K562 (cell line): ENCODE measurements around the gene NBPF12.
"Not testable (repeated sequence)": the region's sequence is repeated elsewhere in the genome, so short reads cannot be mapped to it uniquely, and the experiment has no call there.

Experiments
- BMI1 ChIP-seq: fragments of 150-350 bp; IDR thresholded peaks from 2 replicates; pipeline ENCODE4 v1.6.1; 2014; ENCODE audit warnings: low read length
- CEBPB ChIP-seq: fragments of 450-650 bp; IDR thresholded peaks from 2 replicates; pipeline ENCODE4 v1.6.1; 2016; ENCODE audit warnings: missing genetic modification characterization, missing compliant biosample characterization
- FOXA1 ChIP-seq: fragments of 450-650 bp; IDR thresholded peaks from 2 replicates; pipeline ENCODE4 v1.6.1; 2016; ENCODE audit warnings: mild to moderate bottlenecking, borderline replicate concordance
- HDAC8 ChIP-seq: fragments of 450-650 bp; IDR thresholded peaks from 2 replicates; pipeline ENCODE4 v1.6.1; 2016; ENCODE audit warnings: mild to moderate bottlenecking, missing genetic modification characterization, moderate library complexity, missing compliant biosample characterization
- ILF3 ChIP-seq: fragments of 450-650 bp; IDR thresholded peaks from 2 replicates; pipeline ENCODE4 v1.6.1; 2018; ENCODE audit warnings: antibody characterized with exemption, mild to moderate bottlenecking, moderate library complexity, borderline replicate concordance
- MTA1 ChIP-seq: fragments of 450-650 bp; IDR thresholded peaks from 2 replicates; pipeline ENCODE4 v1.6.1; 2017; ENCODE audit warnings: borderline replicate concordance
- POLR2A ChIP-seq: fragments of 450-650 bp; conservative IDR thresholded peaks from 2 replicates; pipeline ENCODE4 v1.6.1; 2016
- ZKSCAN3 ChIP-seq: fragments of 250-450 bp; sonication (Bioruptor Pico); IDR thresholded peaks from 2 replicates; pipeline ENCODE4 v1.4.0; 2020
- ZNF121 ChIP-seq: sonication (generic); formaldehyde crosslinking; conservative IDR thresholded peaks from 2 replicates; pipeline ENCODE4 v1.8.0; 2022; ENCODE audit warnings: missing genetic modification reagents
- TF ChIP-seq, protein P1 (sequence below), 3 experiments: IDR thresholded peaks in 2 of 3; conservative IDR thresholded peaks in 1 of 3; 2 replicates each; pipeline ENCODE4 v1.5.1; 2011 to 2012; ENCODE audit warnings: low read length in 3 of 3, mild to moderate bottlenecking in 3 of 3, control low read depth in 2 of 3, improper control_type of control experiment in 1 of 3, inconsistent platforms in 1 of 3, low read depth in 1 of 3, mixed read lengths in 1 of 3, moderate library complexity in 1 of 3; ENCODE audit not compliant: insufficient read depth in 2 of 3
- TF ChIP-seq, protein P2 (sequence below): fragments of 450-650 bp; IDR thresholded peaks from 2 replicates; pipeline ENCODE4 v1.6.1; 2017; ENCODE audit warnings: mild to moderate bottlenecking, moderate library complexity
- TF ChIP-seq, protein P3 (sequence below): sonication (generic); formaldehyde crosslinking; IDR thresholded peaks from 2 replicates; pipeline ENCODE4 v1.8.0; 2022; ENCODE audit warnings: missing genetic modification reagents, mild to moderate bottlenecking, borderline replicate concordance
- TF ChIP-seq, protein P4 (sequence below): fragments of 450-650 bp; formaldehyde crosslinking; IDR thresholded peaks from 2 replicates; pipeline ENCODE4 v1.4.0; 2022; ENCODE audit warnings: missing genetic modification characterization
- TF ChIP-seq, protein P5 (sequence below): sonication (generic); formaldehyde crosslinking; IDR thresholded peaks from 2 replicates; pipeline ENCODE4 v1.8.1; 2023; ENCODE audit warnings: mild to moderate bottlenecking, missing genetic modification reagents, moderate library complexity

DNA sequence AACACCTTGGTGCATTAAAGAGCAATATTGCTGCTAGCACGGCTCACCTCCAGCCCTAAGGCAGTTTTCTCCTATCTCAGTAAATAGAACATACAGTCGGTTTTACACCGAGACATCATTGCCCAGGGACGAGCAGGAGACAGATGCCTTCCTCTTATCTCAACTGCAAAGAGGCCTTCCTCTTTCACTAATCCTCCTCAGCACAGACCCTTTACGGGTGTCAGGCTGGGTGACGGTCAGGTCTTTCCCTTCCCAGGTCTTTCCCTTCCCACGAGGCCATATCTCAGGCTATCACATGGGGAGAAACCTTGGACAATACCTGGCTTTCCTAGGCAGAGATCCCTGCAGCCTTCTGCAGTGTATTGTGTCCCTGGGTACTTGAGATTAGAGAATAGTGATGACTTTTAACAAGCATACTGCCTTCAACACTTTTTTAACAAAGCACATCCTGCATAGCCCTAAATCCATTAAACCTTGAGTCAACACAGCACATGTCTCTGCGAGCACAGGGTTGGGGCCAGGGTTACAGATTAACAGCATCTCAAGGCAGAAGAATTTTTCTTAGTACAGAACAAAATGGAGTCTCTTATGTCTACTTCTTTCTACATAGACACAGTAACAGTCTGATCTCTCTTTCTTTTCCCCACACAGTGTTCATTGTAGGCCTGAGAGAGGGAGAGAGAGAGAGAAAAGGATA lies 30.4 kb upstream of the NBPF12 start:
- TF ChIP-seq, protein P1, sequence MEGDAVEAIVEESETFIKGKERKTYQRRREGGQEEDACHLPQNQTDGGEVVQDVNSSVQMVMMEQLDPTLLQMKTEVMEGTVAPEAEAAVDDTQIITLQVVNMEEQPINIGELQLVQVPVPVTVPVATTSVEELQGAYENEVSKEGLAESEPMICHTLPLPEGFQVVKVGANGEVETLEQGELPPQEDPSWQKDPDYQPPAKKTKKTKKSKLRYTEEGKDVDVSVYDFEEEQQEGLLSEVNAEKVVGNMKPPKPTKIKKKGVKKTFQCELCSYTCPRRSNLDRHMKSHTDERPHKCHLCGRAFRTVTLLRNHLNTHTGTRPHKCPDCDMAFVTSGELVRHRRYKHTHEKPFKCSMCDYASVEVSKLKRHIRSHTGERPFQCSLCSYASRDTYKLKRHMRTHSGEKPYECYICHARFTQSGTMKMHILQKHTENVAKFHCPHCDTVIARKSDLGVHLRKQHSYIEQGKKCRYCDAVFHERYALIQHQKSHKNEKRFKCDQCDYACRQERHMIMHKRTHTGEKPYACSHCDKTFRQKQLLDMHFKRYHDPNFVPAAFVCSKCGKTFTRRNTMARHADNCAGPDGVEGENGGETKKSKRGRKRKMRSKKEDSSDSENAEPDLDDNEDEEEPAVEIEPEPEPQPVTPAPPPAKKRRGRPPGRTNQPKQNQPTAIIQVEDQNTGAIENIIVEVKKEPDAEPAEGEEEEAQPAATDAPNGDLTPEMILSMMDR (IDR thresholded peaks at IDR 0.05 in 2 of 3, conservative IDR thresholded peaks at IDR 0.05 in 1 of 3; ENCODE audit: insufficient read depth in 2 of 3, low read depth in 1 of 3, low read length in 3 of 3): not testable (repeated sequence)
- TF ChIP-seq POLR2A; HDAC8 (tag); MTA1; ZKSCAN3 (CRISPR knock-in tag); ILF3; FOXA1; ZNF121 (CRISPR knock-in tag); BMI1; CEBPB (tag): not testable (repeated sequence)
- TF ChIP-seq, protein P2, sequence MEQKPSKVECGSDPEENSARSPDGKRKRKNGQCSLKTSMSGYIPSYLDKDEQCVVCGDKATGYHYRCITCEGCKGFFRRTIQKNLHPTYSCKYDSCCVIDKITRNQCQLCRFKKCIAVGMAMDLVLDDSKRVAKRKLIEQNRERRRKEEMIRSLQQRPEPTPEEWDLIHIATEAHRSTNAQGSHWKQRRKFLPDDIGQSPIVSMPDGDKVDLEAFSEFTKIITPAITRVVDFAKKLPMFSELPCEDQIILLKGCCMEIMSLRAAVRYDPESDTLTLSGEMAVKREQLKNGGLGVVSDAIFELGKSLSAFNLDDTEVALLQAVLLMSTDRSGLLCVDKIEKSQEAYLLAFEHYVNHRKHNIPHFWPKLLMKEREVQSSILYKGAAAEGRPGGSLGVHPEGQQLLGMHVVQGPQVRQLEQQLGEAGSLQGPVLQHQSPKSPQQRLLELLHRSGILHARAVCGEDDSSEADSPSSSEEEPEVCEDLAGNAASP: not testable (repeated sequence)
- TF ChIP-seq, protein P3, sequence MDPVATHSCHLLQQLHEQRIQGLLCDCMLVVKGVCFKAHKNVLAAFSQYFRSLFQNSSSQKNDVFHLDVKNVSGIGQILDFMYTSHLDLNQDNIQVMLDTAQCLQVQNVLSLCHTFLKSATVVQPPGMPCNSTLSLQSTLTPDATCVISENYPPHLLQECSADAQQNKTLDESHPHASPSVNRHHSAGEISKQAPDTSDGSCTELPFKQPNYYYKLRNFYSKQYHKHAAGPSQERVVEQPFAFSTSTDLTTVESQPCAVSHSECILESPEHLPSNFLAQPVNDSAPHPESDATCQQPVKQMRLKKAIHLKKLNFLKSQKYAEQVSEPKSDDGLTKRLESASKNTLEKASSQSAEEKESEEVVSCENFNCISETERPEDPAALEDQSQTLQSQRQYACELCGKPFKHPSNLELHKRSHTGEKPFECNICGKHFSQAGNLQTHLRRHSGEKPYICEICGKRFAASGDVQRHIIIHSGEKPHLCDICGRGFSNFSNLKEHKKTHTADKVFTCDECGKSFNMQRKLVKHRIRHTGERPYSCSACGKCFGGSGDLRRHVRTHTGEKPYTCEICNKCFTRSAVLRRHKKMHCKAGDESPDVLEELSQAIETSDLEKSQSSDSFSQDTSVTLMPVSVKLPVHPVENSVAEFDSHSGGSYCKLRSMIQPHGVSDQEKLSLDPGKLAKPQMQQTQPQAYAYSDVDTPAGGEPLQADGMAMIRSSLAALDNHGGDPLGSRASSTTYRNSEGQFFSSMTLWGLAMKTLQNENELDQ: not testable (repeated sequence)
- TF ChIP-seq, protein P4, sequence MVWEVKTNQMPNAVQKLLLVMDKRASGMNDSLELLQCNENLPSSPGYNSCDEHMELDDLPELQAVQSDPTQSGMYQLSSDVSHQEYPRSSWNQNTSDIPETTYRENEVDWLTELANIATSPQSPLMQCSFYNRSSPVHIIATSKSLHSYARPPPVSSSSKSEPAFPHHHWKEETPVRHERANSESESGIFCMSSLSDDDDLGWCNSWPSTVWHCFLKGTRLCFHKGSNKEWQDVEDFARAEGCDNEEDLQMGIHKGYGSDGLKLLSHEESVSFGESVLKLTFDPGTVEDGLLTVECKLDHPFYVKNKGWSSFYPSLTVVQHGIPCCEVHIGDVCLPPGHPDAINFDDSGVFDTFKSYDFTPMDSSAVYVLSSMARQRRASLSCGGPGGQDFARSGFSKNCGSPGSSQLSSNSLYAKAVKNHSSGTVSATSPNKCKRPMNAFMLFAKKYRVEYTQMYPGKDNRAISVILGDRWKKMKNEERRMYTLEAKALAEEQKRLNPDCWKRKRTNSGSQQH: not testable (repeated sequence)
- TF ChIP-seq, protein P5, sequence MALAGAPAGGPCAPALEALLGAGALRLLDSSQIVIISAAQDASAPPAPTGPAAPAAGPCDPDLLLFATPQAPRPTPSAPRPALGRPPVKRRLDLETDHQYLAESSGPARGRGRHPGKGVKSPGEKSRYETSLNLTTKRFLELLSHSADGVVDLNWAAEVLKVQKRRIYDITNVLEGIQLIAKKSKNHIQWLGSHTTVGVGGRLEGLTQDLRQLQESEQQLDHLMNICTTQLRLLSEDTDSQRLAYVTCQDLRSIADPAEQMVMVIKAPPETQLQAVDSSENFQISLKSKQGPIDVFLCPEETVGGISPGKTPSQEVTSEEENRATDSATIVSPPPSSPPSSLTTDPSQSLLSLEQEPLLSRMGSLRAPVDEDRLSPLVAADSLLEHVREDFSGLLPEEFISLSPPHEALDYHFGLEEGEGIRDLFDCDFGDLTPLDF (CRISPR knock-in tag): not testable (repeated sequence)
